Stimulated activated CD4-positive, alpha-beta T cell treated with anti-CD3 and anti-CD28 coated beads, Interleukin-2, amount 100 ng/mL, for 48 hours (primary cell): ENCODE data around the gene B3GNT5.

Source experiments
- DNase-seq, 2 donors: peaks; one replicate each; pipeline ENCODE4 v3.0.0-alpha.2; 2020

The B3GNT5 gene

GRCh38 chr3:183296944-183297343, 43.9 kb downstream of the B3GNT5 start:
- no peak for DNase-seq

GRCh38 chr3:183298701-183299153, 45.7 kb downstream of the B3GNT5 start:
- no peak for DNase-seq

- DNase-seq, result no peak
Measured at GRCh38 chr3:183299976-183300375, 46.9 kb downstream of the B3GNT5 start.

- no peak for DNase-seq
Measured at GRCh38 chr3:183300996-183301562, 48.0 kb downstream of the B3GNT5 start.

GRCh38 chr3:183301937-183302580, 49.0 kb downstream of the B3GNT5 start:
- no peak for DNase-seq

DNA sequence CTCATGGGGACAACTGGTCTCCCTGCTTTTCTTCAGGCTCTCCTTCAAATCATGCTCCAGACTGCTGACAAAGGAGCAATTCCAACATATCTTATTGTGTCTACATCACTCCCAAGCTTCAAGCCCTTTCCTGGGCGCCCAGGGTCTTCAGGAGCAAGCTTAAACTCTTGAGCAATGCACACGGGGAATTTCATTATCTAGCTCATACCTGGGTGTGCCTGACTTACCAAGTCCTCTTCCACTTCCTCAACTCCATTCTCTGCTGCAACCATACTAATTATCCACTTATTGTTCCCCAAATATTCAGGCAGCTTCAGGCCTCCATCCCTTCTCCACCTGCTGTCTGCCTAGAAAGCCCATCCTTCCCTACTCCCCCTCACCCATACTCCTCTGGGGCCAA, 50.6 kb downstream of the B3GNT5 start:
- no peak for DNase-seq

DNA sequence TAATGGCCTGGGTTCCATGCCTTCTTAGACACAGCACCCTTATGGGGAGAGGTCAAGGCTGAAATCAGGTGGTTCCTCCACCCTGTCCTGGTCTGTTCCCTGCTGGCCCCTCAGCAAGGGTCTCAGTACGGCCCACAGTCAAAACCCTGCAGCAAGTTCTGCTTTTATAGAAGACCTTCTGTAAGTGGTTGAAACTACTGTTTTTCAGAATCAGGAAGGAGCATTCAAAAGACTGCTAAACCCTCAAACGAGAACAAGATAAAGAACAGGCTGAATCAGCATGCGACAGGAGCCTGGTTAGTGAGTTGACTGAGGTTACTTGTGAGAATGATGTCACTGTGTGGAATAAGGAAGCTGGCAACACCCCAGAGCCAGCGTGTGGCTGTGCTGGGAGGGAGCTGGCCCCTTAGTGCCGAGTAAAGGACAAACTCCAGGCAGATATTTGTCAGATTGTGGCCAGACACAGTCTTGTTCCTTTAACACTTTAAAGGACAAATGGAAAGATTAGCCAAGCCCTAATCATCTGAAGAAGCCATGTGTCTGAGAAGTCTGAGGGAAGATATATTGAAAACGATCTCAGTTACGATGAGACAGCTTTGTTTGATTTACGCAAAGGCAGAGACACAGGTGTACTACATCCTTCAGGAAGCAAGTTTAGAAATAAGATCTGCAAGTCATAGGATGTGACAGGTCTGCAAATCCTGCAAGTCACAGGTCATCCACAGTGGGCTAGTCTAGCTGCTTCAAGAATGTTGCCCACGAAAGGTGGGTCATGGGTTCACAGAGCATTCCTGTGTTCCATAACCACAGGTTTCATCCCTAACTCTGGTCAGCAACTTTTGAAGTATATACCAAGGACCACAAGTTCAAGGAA, 54.0 kb downstream of the B3GNT5 start:
- DNase-seq, result peak; percentile 12 to 38

GRCh38 chr3:183307749-183308148, 54.7 kb downstream of the B3GNT5 start:
- no peak for DNase-seq

DNA sequence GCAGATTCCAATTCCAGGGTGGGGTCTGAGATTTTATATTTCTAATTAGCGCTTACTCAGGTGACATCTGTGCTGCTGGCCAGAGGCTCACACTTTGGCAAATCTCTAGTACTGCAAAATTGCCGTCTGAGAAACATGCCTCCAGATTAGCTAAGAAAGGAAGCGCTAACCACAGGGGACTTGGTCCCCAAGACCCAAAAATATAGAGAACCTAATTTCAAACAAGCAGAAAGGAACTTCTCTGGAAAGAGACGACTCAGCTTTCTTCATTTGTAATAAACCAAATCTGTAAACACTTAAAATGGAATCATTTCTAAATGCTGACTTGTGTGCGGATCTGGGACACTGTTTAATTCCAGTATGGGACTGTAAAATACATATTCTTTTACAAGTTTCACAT, 55.7 kb downstream of the B3GNT5 start:
- no peak for DNase-seq

DNA sequence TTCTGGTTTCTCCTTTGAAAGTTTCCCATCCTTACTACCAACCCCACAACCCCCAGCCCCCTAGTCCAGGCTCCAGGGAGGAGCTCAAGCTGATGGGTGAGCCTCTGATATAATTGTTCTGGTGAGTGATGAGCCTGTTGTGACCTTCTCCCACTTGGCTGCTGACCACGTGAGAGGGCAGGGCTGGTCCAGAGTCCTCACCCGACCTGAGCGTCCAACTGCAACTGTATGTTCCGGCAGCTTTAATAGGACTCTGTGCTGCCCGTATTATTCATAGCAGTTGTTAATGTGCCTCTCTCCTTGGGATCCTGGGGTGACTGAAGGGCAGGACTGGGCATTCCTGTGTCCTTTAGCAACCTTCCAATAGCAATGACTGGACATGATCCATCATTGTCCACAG, 56.2 kb downstream of the B3GNT5 start:
- no peak for DNase-seq

DNA sequence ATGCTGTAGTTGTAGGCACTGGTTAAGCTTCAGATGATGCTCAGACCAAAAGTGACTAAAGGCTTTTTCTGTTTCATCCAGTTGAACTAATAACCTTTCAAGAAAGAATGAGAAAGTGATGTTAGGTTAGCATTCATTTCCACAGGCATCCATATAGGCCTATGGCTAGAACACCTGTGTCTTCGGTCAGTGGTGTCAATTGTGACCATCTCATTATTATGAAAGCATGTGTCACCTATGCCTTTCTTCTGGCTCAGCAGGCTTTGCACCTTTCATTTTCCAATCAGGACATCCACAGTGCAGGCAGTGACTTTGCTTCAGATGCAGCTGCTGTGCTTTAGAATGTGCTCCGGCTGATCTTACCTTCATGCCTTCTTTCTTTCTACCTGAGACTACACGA, 57.9 kb downstream of the B3GNT5 start:
- DNase-seq, result no peak

DNA sequence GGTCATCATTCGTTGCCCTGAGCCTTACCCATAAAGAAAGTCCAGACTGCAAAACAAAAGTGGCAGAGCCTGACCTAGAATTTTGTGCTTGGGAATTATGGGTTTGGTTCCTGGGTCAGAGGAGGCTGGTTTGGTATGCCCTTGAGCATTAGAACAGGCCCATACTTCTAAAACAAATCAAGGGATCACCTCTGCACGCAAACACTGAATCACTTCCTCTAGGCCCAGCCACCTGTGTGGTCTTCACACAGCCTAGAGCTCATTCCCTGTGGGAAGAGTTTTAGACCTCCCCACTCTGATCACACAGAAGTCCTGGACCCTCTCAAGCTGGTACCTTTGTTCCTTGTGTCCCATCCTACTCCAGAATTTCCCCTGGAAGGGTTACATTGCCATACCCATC, 59.4 kb downstream of the B3GNT5 start:
- no peak for DNase-seq

- no peak for DNase-seq
Measured at GRCh38 chr3:183313351-183313750, 60.3 kb downstream of the B3GNT5 start.

DNA sequence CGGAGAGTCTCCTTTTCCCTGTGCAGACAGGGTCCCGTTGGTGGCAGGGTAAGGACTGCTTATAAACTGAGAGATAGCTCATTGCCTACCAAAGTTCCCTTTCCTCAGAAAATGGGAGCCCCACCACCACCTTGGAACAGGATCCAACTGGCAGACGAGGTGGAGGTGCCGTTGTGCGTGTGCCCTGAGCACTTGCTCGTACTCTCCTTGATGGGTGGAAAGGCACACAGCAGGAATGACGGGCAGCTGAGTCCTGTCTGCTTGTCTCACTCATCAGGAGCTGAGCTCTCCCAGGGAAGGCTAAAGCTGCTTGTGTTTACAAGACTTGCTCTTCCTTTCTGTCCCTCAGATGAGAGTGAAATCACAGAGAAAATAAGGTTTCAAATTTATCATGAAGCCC, 60.7 kb downstream of the B3GNT5 start:
- DNase-seq, result no peak

DNA sequence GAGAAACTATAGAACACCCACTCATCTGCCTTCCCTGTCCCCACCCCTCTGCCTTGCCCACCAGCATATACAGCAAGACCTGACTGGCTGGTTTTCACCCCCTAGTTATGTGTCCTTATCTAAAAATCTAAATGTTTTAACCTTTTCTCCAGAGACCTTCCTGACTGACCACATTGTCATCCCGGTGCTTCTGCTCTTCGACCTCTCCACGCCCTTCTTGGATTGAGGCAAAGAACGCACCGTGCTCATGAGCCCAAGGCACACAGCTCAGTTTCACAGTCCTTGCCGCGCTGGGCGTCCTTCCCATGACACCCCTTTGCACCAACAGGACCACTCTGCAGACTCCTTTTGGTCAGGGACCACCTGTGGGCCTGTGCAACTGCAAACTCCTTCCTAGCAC, 62.7 kb downstream of the B3GNT5 start:
- no peak for DNase-seq

DNA sequence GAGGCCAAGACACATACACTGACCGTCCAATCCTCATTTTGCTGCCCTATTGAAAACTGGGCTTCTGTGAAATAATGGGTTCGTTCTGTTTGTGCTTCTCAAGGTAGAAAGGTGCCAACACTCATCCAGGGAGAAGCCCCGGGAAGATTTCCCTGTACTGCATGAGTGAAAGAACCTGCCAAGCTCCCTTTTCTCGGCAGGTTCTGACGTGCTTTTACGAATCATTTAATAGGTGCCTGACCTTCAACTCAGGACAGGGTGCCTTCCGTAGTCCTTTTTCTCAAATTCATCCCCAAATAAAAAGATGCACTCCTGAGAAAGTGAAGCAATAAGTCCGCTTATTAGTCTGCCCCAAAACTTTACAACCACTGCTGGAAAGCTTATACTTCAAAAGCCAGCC, 64.2 kb downstream of the B3GNT5 start:
- DNase-seq, result no peak

- DNase-seq, result no peak
Measured at GRCh38 chr3:183317886-183318865, 65.1 kb downstream of the B3GNT5 start.

- no peak for DNase-seq
Measured at GRCh38 chr3:183318877-183319276, 65.8 kb downstream of the B3GNT5 start.

- DNase-seq, result no peak
Measured at GRCh38 chr3:183319371-183319770, 66.3 kb downstream of the B3GNT5 start.
